KMS-11 (cell line): Measurements from ENCODE around the gene FAM3B.

ENCODE experiments used
- H2AFZ ChIP-seq: fragments of 200-600 bp; sonication (generic); 2 replicates; pipeline ENCODE4 v1.6.1; 2016; ENCODE audit warnings: antibody characterized with exemption, mixed run types, low read depth
- H3K27ac ChIP-seq: fragments of 200-600 bp; sonication (generic); 2 replicates; pipeline ENCODE4 v1.6.1; 2016; ENCODE audit warnings: mild to moderate bottlenecking, mixed run types
- H3K27me3 ChIP-seq: fragments of 200-600 bp; sonication (generic); 2 replicates; pipeline ENCODE4 v1.6.1; 2017; ENCODE audit warnings: mild to moderate bottlenecking, low read depth, mixed run types, moderate library complexity; ENCODE audit not compliant: insufficient read depth
- H3K36me3 ChIP-seq: fragments of 200-600 bp; sonication (generic); 2 replicates; pipeline ENCODE4 v1.6.1; 2017; ENCODE audit warnings: mild to moderate bottlenecking, mixed run types; ENCODE audit not compliant: insufficient read depth
- H3K4me1 ChIP-seq: fragments of 200-600 bp; sonication (generic); 2 replicates; pipeline ENCODE4 v1.6.1; 2016; ENCODE audit warnings: mild to moderate bottlenecking, low read depth, mixed run types; ENCODE audit not compliant: poor library complexity, severe bottlenecking
- H3K4me2 ChIP-seq: fragments of 200-600 bp; sonication (generic); 2 replicates; pipeline ENCODE4 v1.7.0; 2016; ENCODE audit warnings: mild to moderate bottlenecking, mixed run types
- H3K4me3 ChIP-seq: fragments of 200-600 bp; sonication (generic); IDR thresholded peaks from 2 replicates; pipeline ENCODE4 v1.6.1; 2017; ENCODE audit warnings: low read depth, low read length, mixed read lengths; ENCODE audit not compliant: insufficient read depth
- H3K79me2 ChIP-seq: fragments of 200-600 bp; sonication (generic); 2 replicates; pipeline ENCODE4 v1.6.1; 2016; ENCODE audit warnings: low read depth, mixed run types; ENCODE audit not compliant: insufficient read depth
- H3K9ac ChIP-seq: fragments of 200-600 bp; sonication (generic); 2 replicates; pipeline ENCODE4 v1.6.1; 2016; ENCODE audit warnings: mild to moderate bottlenecking, mixed run types
- H4K20me1 ChIP-seq: fragments of 200-600 bp; sonication (generic); 2 replicates; pipeline ENCODE4 v1.6.1; 2016; ENCODE audit warnings: mild to moderate bottlenecking, mixed run types; ENCODE audit not compliant: insufficient read depth
- TF ChIP-seq, protein P1 (sequence below): fragments of 200-600 bp; sonication (generic); conservative IDR thresholded peaks from 2 replicates; pipeline ENCODE4 v1.6.1; 2017; ENCODE audit warnings: low read depth, mild to moderate bottlenecking, antibody characterized with exemption, low read length, moderate library complexity, mixed read lengths

Gene FAM3B

DNA sequence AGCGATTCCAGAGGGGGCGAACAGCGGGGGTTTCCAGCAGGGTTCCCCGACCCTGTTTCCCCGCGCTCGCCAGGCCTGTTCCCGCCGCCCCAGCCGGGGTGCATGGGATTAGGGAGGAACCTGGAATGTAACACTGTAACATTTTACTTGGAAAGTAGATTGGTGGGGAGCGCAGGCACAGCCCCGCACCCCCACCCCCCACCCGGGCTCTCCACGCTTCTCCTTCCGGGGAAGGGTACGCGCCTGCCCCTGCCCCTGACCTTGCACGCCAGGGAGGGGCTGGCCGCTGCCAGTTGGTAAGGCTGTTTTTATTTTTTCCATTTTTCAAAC lies 427 bp downstream of the FAM3B start:
- Histone ChIP-seq H3K79me2 (no peaks in the 10 kb centered on the region), H3K36me3 (no peaks in the 10 kb centered on the region), H3K4me3 (no peak overlapping the region), H4K20me1 (no peaks in the 10 kb centered on the region), H2AFZ (no peak overlapping the region), H3K27ac (no peak overlapping the region), H3K27me3 (no peaks in the 10 kb centered on the region), H3K4me2 (no peak overlapping the region), H3K9ac (no peak overlapping the region), H3K4me1 (peaks cover 22% of the 10 kb centered on the region)
- TF ChIP-seq, protein P1, sequence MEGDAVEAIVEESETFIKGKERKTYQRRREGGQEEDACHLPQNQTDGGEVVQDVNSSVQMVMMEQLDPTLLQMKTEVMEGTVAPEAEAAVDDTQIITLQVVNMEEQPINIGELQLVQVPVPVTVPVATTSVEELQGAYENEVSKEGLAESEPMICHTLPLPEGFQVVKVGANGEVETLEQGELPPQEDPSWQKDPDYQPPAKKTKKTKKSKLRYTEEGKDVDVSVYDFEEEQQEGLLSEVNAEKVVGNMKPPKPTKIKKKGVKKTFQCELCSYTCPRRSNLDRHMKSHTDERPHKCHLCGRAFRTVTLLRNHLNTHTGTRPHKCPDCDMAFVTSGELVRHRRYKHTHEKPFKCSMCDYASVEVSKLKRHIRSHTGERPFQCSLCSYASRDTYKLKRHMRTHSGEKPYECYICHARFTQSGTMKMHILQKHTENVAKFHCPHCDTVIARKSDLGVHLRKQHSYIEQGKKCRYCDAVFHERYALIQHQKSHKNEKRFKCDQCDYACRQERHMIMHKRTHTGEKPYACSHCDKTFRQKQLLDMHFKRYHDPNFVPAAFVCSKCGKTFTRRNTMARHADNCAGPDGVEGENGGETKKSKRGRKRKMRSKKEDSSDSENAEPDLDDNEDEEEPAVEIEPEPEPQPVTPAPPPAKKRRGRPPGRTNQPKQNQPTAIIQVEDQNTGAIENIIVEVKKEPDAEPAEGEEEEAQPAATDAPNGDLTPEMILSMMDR, result no peak

DNA sequence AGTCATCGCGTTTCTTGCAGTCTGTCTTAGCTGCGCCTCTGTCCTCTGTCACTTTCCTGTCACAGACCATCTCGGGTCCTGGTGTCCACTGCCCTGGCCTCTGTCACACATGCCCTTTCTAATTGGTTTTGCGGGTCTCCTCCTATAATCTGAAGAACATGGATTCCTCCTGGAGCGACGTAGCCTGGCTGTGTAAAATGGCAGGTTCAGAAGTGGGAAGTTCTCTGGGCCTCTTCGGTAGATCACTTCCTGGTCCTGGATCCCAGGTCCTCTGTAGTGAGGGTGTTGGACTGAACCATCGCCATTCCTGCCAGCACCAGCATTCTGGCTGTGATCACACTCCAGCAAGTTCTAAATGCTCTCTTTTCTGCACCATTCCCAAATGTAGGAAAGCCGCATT lies 857 bp downstream of the FAM3B start:
- no peak overlapping the region for H2AFZ ChIP-seq
- H3K4me3 ChIP-seq, result no peak overlapping the region

DNA sequence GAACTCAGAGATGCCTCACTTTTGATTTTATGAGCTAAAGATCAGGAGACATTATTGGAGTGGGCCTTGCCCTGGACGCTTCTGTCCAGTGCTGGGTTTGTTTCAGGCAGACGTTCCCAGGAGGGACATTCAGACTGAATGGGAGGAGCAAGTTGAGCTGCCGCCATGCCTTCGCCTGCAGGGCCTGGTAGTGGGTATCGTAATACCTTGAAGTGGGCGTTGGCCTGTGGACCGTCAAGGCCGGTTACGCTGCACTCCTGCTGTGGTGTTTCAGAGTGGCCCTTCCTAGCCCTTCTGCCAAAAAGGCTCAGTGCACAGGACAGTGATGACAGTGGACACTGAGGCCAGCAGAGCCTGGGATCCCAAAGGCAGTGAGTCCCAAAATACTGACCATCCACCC lies 1.6 kb downstream of the FAM3B start:
- Histone ChIP-seq H3K27ac (no peak overlapping the region), H3K27me3 (no peaks in the 10 kb centered on the region), H3K9ac (no peak overlapping the region), H3K36me3 (no peaks in the 10 kb centered on the region), H4K20me1 (no peaks in the 10 kb centered on the region), H3K79me2 (no peaks in the 10 kb centered on the region), H3K4me1 (peaks cover 34% of the 10 kb centered on the region), H3K4me2 (no peak overlapping the region), H2AFZ (no peak overlapping the region), H3K4me3 (no peak overlapping the region)
- TF ChIP-seq, protein P1, result no peak

More for the DNA sequence above, 857 bp downstream of the FAM3B start:
- Histone ChIP-seq H3K4me1 (peaks cover 26% of the 10 kb centered on the region), H3K27me3 (no peaks in the 10 kb centered on the region), H3K4me2 (no peak overlapping the region), H3K9ac (no peak overlapping the region), H3K27ac (no peak overlapping the region), H4K20me1 (no peaks in the 10 kb centered on the region), H3K79me2 (no peaks in the 10 kb centered on the region), H3K36me3 (no peaks in the 10 kb centered on the region)
- TF ChIP-seq, protein P1, result no peak

DNA sequence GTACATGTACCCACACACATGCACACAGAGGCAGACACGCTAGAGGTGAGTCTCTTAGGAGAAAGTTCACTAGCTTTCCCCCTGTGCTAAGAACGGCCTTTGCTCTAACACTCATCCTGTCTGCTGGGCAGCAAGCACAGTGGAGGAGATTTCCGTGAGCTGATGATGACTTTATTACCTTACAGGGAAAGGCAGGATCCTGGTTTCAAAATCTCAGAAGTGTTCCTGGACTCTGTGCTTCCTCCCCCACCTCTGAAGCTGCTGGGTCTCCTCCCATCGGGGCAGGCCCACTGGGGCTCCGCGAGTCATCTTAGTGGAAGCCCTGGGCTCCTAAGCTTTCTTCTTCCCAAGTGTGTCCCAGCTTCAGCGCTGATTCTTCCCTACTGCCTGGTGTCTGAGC lies 2.7 kb downstream of the FAM3B start:
- Histone ChIP-seq H3K79me2 (no peaks in the 10 kb centered on the region), H3K4me3 (no peak overlapping the region), H4K20me1 (no peaks in the 10 kb centered on the region), H3K36me3 (no peaks in the 10 kb centered on the region), H3K4me2 (no peak overlapping the region), H3K9ac (no peak overlapping the region), H3K27me3 (no peaks in the 10 kb centered on the region), H3K4me1 (peaks cover 37% of the 10 kb centered on the region), H3K27ac (no peak overlapping the region), H2AFZ (no peak overlapping the region)
- TF ChIP-seq, protein P1, result no peak
